HG03175 (cell line): ENCODE results near the gene MRPL22.
"Not testable (repeated sequence)": the region's sequence is repeated elsewhere in the genome, so short reads cannot be mapped to it uniquely, and the experiment has no call there.

ENCODE experiments used
- ATAC-seq: cut with Tn5 transposase; IDR thresholded peaks from one replicate; pipeline ENCODE4 v1.9.1; 2021; ENCODE audit warnings: mild to moderate bottlenecking, moderate library complexity; ENCODE audit not compliant: unreplicated experiment

Gene MRPL22

DNA sequence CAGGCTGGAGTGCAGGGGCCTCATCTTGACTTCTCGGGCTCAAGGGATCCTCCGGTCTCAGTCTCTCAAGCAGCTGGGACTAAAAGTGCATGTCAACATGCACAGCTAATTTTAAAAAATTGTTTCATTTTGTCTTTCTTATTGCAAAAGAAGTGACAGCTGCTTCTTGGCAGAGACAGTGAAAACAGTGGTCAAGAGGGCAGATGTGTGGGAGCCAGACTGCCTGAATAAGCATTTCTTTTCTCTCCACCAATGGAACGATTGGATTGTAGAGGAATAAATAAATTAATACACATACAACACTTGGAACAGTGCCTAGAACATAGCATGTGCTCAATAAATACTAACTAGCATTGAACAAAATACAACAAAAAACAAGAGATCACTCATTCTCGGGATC lies 45.3 kb downstream of the MRPL22 start:
- no peak for ATAC-seq

DNA sequence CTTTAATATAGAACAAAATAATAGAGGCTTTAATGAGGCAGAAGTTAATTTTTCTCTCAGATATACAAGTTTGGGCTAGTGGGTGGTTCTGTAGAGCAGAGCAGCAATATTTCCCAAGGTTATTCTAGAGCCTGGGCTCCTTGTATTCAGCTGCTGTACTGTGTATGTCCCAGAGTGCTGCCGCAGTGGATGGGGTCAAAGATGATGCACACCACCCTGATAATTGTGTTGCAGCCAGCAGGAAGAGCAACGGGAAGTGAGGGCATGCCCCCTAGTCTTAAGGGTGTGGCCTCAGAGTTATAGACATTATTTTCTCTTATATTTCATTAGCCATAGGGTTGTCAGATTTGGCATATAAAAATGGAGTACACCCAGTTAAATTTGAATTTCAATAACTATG lies 48.8 kb downstream of the MRPL22 start:
- no peak for ATAC-seq

DNA sequence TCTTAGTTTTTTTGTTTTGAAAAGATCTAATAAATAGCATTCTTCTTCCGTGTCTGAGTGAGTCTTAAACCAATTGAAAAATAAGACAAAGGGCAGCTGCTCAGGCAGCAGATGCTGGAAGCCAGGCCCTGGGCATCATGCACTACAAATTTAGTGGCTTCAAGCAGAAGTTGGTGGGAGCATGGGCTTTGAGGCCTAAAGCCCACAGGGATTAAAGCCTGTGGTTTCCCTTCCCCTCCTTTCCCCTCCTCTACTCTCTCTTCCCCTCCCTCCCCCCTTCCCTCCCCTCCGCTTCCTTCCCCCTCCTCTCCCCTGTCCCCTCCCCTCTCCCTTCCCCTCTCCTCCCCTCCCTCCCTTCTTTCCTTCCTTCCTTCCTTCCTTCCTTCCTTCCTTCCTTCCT lies 52.6 kb downstream of the MRPL22 start:
- ATAC-seq = no peak

DNA sequence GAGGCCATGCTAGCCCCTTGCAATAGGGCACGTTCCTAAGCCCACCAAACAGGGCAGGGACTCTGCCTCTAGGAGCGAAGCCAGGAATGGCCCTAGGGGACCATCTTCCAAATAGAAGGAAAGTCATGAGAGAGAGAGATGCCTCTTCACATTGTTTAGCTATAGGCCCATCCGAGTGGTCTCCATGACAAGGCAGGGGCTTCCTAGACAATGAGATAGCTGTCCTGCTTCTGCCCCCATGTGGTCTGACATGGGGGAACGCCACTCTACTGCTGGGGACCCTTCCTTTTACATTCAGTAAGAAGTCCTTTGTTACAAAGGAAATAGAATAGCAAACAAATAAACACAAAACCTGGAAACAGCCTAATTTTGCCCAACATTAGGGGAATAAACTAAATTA lies 54.8 kb downstream of the MRPL22 start:
- ATAC-seq = no peak

DNA sequence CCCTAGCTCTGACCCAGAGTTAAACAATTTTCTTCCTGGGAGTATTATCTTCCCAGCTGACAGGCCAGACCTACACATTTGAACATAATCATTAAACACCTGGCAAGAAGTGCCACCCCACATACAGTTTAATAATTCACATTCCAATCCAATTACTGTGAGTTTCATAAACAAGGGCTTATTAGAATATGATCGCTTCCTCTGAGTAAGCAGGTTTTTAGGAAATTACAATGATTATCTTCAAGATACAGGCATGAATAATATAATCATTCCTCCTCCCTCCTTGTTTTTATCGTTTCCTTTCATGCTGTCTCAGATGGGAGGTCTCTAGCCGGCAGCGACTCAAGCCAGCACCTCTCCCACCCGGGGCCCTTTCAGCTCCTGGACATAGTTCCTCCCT lies 56.9 kb downstream of the MRPL22 start:
- no peak for ATAC-seq

DNA sequence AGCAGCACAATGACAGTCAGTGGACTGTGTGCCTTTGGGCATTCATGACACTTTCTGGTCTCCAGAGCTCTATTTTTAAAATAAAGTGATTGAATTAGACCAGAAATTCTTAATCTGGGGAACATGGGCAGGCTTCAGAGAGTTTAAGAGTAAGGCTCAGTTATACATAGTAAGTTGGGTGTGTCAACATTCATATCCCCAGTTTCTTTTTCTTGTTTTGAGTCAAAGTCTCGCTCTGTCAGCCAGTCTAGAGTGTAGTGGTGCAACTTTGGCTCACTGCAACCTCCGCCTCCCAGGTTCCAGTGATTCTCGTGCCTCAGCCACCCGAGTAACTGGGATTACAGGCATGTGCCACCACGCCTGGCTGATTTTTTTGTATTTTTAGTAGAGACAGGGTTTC lies 59.0 kb downstream of the MRPL22 start:
- ATAC-seq = no peak

DNA sequence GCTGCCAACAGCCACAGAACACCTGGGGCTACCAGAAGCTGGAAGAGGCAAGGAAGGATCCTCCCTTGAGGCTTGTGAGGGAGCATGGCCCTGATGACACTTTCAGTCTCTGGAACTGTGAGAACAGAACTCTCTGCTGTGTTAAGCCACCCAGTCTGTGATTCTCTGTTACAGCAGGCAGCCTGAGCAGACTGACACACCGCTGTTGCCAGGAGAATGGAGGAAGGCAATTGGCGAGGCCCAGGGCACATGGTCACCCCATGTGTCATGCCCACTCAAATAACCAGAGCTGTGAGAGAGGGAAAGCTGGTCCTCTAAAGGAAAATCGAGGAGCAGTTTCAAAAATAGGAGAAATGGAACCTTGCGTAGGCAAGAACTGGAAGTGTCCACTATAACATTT lies 60.6 kb downstream of the MRPL22 start:
- no peak for ATAC-seq

DNA sequence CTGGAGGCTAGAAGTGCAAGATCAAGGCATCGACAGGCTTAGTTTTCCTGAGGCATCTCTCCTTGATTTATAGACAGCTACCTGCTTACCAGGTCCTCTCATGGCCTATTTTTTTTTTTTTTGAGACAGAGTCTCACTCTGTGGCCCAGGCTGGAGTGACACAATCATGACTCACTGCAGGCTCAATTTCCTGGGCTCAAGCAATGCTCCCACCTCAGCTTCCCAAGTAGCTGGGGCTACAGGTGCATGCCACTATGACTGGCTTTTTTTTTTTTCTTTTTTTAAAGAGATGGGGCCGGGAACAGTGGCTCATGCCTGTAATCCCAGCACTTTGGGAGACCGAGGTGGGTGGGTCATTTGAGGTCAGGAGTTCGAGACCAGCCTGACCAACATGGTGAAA lies 61.8 kb downstream of the MRPL22 start:
- not testable (repeated sequence) for ATAC-seq

DNA sequence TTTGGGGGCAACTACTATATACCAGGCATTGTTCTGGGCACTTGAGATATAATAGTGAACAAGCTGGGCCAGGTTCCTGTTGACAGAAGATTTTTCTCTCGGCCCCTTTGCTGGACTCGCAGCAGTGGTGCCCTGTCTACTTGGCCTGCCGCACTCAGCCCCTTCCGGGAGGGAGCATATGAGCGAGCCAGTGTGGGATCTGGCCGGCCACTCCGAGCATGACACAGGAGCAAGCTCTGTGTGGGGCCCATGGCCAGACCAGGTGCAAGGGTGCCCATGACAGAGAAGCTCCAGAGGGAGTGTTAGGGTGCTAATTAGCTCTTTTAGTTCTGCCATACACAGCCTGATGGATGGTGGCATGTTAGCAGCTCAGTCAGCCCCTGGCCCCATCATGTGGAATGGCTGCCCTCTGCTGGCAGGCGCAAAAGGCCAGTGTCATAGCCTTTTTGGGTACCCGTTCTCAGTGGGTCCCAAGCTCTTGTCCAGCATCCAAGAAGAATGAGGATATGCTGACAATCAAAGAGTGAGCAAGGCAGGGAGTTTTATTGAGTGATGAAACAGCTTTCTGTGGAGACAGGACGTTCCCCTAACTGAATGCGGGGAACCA lies 63.4 kb downstream of the MRPL22 start:
- ATAC-seq = no peak

DNA sequence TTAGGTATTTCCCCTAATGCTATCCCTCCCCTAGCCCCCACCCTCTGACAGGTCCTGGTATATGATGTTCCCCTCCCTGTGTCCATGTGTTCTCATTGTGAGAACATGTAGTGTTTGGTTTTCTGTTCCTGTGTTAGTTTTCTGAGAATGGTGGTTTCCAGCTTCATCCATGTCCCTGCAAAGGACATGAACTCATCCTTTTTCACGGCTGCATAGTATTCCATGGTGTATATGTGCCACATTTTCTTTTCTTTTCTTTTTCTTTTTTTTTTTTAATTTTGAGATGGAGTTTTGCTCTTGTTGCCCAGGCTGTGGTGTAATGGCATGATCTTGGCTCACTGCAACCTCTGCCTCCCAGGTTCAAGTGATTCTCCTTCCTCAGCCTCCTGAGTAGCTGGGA lies 65.4 kb downstream of the MRPL22 start:
- ATAC-seq = not testable (repeated sequence)

DNA sequence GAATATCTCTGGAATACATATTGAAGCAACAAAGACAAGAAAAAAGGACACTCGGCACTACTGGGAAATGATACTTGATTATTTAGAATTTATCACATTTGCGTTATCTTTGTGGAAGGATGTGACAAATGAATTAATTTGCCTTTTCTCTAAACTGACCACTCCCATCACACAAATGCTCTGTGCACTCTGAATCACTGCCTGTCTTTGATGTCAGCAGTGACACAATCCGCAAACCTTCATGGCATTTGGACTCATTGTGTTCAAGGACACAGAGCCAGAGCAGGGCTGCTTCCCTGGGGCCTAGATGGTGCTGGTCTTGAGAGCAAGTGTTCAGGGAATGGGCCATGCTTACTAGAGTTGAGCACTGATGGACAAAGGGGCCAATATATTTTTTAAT lies 67.8 kb downstream of the MRPL22 start:
- no peak for ATAC-seq

DNA sequence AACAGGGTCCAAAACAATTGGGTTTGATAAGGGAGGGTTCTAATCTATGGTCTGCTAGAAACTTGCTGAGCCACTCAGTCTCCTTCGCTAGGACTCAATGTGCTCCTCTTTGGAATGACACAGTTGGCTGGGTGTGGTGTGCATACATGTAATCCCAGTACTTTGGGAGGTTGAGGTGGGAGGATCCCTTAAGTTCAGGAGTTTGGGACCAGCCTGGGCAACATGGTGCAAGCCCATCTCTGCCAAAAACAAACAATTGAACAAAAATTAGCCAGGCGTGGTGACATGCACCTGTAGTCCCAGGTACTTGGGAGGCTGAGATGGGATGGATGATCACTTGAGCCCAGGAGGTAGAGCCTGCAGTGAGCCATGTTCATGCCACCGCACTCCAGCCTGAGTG lies 70.0 kb downstream of the MRPL22 start:
- no peak for ATAC-seq

DNA sequence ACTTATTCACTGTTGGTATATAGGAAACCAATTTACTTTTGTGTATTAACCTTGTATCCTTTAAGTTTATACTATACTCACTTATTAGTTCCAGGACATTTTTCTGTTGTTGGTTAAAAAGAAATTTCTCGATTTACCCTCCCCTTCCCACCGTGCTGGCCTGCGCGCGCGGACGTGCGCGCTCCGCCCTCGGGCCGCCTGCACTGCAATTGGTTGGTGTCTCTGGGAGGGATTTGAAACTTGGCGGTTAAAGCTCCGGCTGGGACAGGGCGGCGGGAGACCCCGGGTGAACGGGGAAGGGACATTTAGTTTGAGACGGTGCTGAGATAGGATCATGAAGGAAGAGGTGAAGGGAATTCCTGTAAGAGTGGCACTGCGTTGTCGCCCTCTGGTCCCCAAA lies 72.7 kb downstream of the MRPL22 start, which contains the start of gene KIF4B:
TSS of gene KIF4B (plus strand) at position 230 of the 400 bp plus-strand sequence. CDS start at position 335, 105 bp downstream.
- ATAC-seq = no peak

DNA sequence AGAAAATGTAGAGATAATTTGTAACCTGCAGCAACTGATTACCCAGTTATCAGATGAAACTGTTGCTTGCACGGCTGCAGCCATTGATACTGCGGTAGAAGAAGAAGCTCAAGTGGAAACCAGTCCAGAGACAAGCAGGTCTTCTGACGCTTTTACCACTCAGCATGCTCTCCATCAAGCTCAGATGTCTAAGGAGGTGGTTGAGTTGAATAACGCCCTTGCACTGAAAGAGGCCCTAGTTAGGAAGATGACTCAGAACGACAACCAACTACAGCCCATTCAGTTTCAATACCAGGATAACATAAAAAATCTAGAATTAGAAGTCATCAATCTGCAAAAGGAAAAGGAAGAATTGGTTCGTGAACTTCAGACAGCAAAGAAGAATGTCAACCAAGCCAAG lies 74.4 kb downstream of the MRPL22 start:
- ATAC-seq = no peak

DNA sequence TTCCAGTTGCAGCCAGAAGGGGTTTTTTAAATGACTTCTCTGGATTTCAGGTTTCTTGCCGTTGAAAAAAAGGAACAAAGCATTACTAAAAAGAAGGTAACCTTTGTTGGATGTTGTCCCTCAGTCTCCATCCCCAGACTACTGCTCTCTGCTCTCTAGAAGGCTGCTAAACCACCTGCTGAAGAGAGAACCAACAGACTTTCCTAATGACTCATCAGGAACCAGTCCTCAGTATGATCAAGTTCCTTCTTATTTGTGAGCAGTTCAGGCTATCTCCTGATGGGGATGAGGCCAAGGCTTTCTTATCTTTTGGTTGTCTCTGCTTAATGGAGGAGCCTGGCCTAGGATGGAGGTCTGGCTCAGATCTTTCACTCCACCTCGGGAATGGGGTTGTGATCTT lies 76.7 kb downstream of the MRPL22 start:
- peak; percentile 96 for ATAC-seq
